Measurements from ENCODE around the gene MAPK10.

DNA sequence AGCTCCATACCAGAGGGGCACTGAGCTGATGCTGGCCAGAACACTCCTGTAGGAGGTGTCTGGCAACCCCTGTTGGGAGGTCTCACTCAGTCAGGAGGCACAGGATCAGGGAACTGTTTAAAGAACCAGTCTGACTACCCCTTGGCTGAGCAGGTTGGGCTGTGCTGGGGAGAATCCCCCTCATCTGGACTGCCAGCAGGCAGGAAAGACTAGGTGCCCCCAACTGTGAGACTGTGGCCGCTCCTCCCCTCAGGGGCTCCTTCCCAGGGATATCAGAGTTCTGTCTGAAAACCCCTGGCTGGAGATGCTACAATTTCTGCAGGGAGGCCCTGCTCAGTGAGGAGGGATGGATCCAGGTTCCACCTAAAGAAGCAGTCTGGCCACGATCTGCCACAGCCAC lies 245.3 kb downstream of the MAPK10 start:
- TF ChIP-seq POLR2AphosphoS5 (IDR thresholded peaks at IDR 0.05), result no peak
- TF ChIP-seq, protein P1, sequence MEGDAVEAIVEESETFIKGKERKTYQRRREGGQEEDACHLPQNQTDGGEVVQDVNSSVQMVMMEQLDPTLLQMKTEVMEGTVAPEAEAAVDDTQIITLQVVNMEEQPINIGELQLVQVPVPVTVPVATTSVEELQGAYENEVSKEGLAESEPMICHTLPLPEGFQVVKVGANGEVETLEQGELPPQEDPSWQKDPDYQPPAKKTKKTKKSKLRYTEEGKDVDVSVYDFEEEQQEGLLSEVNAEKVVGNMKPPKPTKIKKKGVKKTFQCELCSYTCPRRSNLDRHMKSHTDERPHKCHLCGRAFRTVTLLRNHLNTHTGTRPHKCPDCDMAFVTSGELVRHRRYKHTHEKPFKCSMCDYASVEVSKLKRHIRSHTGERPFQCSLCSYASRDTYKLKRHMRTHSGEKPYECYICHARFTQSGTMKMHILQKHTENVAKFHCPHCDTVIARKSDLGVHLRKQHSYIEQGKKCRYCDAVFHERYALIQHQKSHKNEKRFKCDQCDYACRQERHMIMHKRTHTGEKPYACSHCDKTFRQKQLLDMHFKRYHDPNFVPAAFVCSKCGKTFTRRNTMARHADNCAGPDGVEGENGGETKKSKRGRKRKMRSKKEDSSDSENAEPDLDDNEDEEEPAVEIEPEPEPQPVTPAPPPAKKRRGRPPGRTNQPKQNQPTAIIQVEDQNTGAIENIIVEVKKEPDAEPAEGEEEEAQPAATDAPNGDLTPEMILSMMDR (IDR thresholded peaks at IDR 0.05), result no peak
